B cell (primary cell): Measurements from ENCODE around the gene PDE3A. TPM values are rescaled to one million over a fixed set of nuclear protein-coding genes. Genes with fewer than 3 reads are reported as not detected.

Experiments
- ATAC-seq: fragments of 200-7000 bp; cut with Tn5 transposase; one replicate; pipeline ENCODE4 v1.10.0; 2021; ENCODE audit warnings: low read depth, mild to moderate bottlenecking, moderate number of reproducible peaks, moderate library complexity
- CTCF ChIA-PET: fragments of 350-600 bp; sonication (Branson Sonifier 250); formaldehyde crosslinking; loops from one replicate; lab custom pipeline; 2021; ENCODE audit warnings: antibody characterized with exemption, inconsistent platforms; lab: Charles Lee
- POLR2A ChIA-PET: fragments of 350-600 bp; sonication (Branson Sonifier 250); formaldehyde crosslinking; loops from one replicate; lab custom pipeline; 2021; ENCODE audit warnings: antibody characterized with exemption; lab: Charles Lee
- DNase-seq: peaks from one replicate; pipeline ENCODE4 v3.0.0; 2013
- H2AFZ ChIP-seq: 2 replicates; pipeline ENCODE4 v1.6.1; 2012; ENCODE audit warnings: mild to moderate bottlenecking, low read depth, low read length; ENCODE audit not compliant: insufficient read depth, poor library complexity, severe bottlenecking
- H3K27ac ChIP-seq, 2 donors: 1 replicate in 1 of 2; 2 replicates in 1 of 2; pipeline ENCODE4 v1.5.1; 2012 to 2013; ENCODE audit warnings: low read length in 2 of 2, mild to moderate bottlenecking in 2 of 2, moderate library complexity in 1 of 2
- H3K27me3 ChIP-seq, 4 experiments: fragments of 200-600 bp in 1 of 4; sonication (generic) in 1 of 4; replicated peaks in 1 of 4; 1 replicate in 2 of 4; 2 replicates in 2 of 4; pipeline versions ENCODE4 v1.6.1 to v1.7.0; 2013 to 2016; ENCODE audit warnings: low read length in 3 of 4, mild to moderate bottlenecking in 2 of 4, mixed read lengths in 1 of 4, moderate library complexity in 1 of 4; ENCODE audit not compliant: insufficient read depth in 4 of 4, control insufficient read depth in 3 of 4; ENCODE audit errors: control extremely low read depth in 1 of 4
- H3K36me3 ChIP-seq, 2 experiments: replicated peaks in 1 of 2; 1 replicate in 1 of 2; 2 replicates in 1 of 2; pipeline versions ENCODE4 v1.6.1 to v1.7.1; 2013; ENCODE audit warnings: low read length in 1 of 2; ENCODE audit not compliant: insufficient read depth in 2 of 2, control insufficient read depth in 1 of 2; ENCODE audit errors: control extremely low read depth in 1 of 2, extremely low read depth in 1 of 2
- H3K4me1 ChIP-seq, 2 donors: fragments of 200-600 bp in 1 of 2; sonication (generic) in 1 of 2; 1 replicate in 1 of 2; 2 replicates in 1 of 2; pipeline versions ENCODE4 v1.5.1 to v1.6.1; 2013 to 2017; ENCODE audit warnings: low read length in 2 of 2; ENCODE audit not compliant: control insufficient read depth in 2 of 2, insufficient read depth in 2 of 2
- H3K4me2 ChIP-seq: replicated peaks from 2 replicates; pipeline ENCODE3; 2012; ENCODE audit warnings: mild to moderate bottlenecking, low read depth, low read length; ENCODE audit not compliant: poor library complexity, severe bottlenecking
- H3K4me3 ChIP-seq, 5 experiments: fragments of 200-600 bp in 1 of 5; sonication (generic) in 1 of 5; 1 replicate in 3 of 5; 2 replicates in 2 of 5; pipeline versions ENCODE4 v1.5.1 to v1.7.0; 2011 to 2016; ENCODE audit warnings: low read length in 4 of 5, mild to moderate bottlenecking in 4 of 5, low read depth in 2 of 5, control low read depth in 1 of 5, moderate library complexity in 1 of 5; ENCODE audit not compliant: insufficient read depth in 1 of 5; ENCODE audit errors: control extremely low read depth in 1 of 5, extremely low read depth in 1 of 5
- H3K79me2 ChIP-seq: fragments of 200-600 bp; sonication (generic); one replicate; pipeline ENCODE4 v1.6.0; 2016; ENCODE audit warnings: low read length; ENCODE audit not compliant: control insufficient read depth, insufficient read depth
- H3K9ac ChIP-seq: fragments of 200-600 bp; sonication (generic); 2 replicates; pipeline ENCODE4 v1.6.1; 2017; ENCODE audit warnings: mild to moderate bottlenecking, low read length, moderate library complexity
- H3K9me3 ChIP-seq, 3 donors: one replicate each; pipeline versions ENCODE4 v1.6.1 to v1.7.1; 2013; ENCODE audit warnings: low read length in 2 of 3; ENCODE audit not compliant: control insufficient read depth in 2 of 3, insufficient read depth in 1 of 3; ENCODE audit errors: control extremely low read depth in 1 of 3
- H4K20me1 ChIP-seq: 2 replicates; pipeline ENCODE4 v1.6.0; 2012; ENCODE audit warnings: mild to moderate bottlenecking, low read length; ENCODE audit not compliant: insufficient read depth, control insufficient read depth, poor library complexity, severe bottlenecking
- H3K27ac Mint-ChIP-seq: one replicate; pipeline ENCODE4 v1.8.0; 2021; ENCODE audit warnings: mixed read lengths
- H3K27me3 Mint-ChIP-seq: one replicate; pipeline ENCODE4 v1.8.0; 2021; ENCODE audit warnings: mixed read lengths
- H3K4me1 Mint-ChIP-seq: one replicate; pipeline ENCODE4 v1.8.0; 2021; ENCODE audit warnings: mixed read lengths
- H3K4me3 Mint-ChIP-seq: one replicate; pipeline ENCODE4 v1.8.0; 2021; ENCODE audit warnings: mixed read lengths
- H3K9me3 Mint-ChIP-seq: one replicate; pipeline ENCODE4 v1.8.0; 2022; ENCODE audit warnings: mixed read lengths; ENCODE audit not compliant: insufficient read depth
- CTCF ChIP-seq: fragments of 200-600 bp; IDR thresholded peaks from one replicate; pipeline ENCODE4 v1.8.0; 2022; ENCODE audit warnings: antibody characterized with exemption, mild to moderate bottlenecking
- EZH2 ChIP-seq: IDR thresholded peaks from 2 replicates; pipeline ENCODE4 v1.6.1; 2012; ENCODE audit warnings: borderline replicate concordance, low read depth, mild to moderate bottlenecking, moderate library complexity, low read length; ENCODE audit not compliant: insufficient read depth, poor library complexity, severe bottlenecking
- WGBS: methylation state at CpG from one replicate; pipeline ENCODE4 v1.1.5; 2013; ENCODE audit warnings: missing lambda C conversion rate; ENCODE audit not compliant: insufficient coverage; 5-methylcytosine and 5-hydroxymethylcytosine counted together
- intact Hi-C: fragments of 100-400 bp; cut with micrococcal nuclease; formaldehyde crosslinking; loops from one replicate; pipeline ENCODE4 v1.10.0; 2022
- polyA plus RNA-seq: library from polyadenylated mRNA; depleted of rRNA; stranded (reverse); fragments of >200 nt; gene quantifications from 2 replicates; pipeline ENCODE4 v1.2.3, GENCODE V29; 2012
- total RNA-seq, 2 donors: library from RNA; stranded (reverse); fragments of 120-200 nt in 1 of 2; gene quantifications; 1 replicate in 1 of 2; 2 replicates in 1 of 2; pipeline versions ENCODE4 v1.2.3 to v1.2.4, GENCODE V29; 2013 to 2022

Gene PDE3A
- total and polyA plus RNA-seq, 2 donors (not counting 1 experiment from before 2014, with no cell fraction given), result not detected

- Mint-ChIP-seq H3K4me1 (no peaks in the 10 kb centered on the region), H3K27ac (no peak overlapping the region), H3K9me3 (no peaks in the 10 kb centered on the region), H3K27me3 (no peaks in the 10 kb centered on the region), H3K4me3 (no peak overlapping the region)
- intact Hi-C loops, result no loop called here
- Histone ChIP-seq H4K20me1 (no peaks in the 10 kb centered on the region), H3K36me3 (no peaks in the 10 kb centered on the region), H3K4me1 (no peaks in the 10 kb centered on the region), H3K9ac (no peak overlapping the region), H3K4me2 (no peak overlapping the region), H3K9me3 (no peaks in the 10 kb centered on the region), H3K79me2 (no peaks in the 10 kb centered on the region), H3K4me3 (no peak overlapping the region), H3K27ac (no peak overlapping the region), H3K27me3 (no peaks in the 10 kb centered on the region), H2AFZ (no peak overlapping the region)
- TF ChIP-seq EZH2, result no peak
- TF ChIP-seq CTCF, result no peak
- DNase-seq (no peak), ATAC-seq (no peak)
- CTCF ChIA-PET, result no interaction called here
- WGBS, result 55% methylated on average over 2 of the region's 3 CpGs
- POLR2A ChIA-PET, result no interaction called here
Measured at GRCh38 chr12:20345866-20346265, 22.5 kb upstream of the PDE3A start.

GRCh38 chr12:20350026-20350425, 18.3 kb upstream of the PDE3A start:
- Histone ChIP-seq H3K9ac (no peak overlapping the region), H2AFZ (no peak overlapping the region), H3K4me3 (no peak overlapping the region), H3K27ac (no peak overlapping the region), H3K36me3 (no peaks in the 10 kb centered on the region), H3K9me3 (no peaks in the 10 kb centered on the region), H3K27me3 (no peaks in the 10 kb centered on the region), H3K4me1 (no peaks in the 10 kb centered on the region), H3K4me2 (no peak overlapping the region), H3K79me2 (no peaks in the 10 kb centered on the region), H4K20me1 (no peaks in the 10 kb centered on the region)
- ChIA-PET POLR2A (no interaction called here), CTCF (no interaction called here)
- TF ChIP-seq EZH2, result no peak
- no peak for TF ChIP-seq CTCF
- intact Hi-C loops, result no loop called here
- H3K27ac Mint-ChIP-seq, result no peak overlapping the region
- H3K27me3 Mint-ChIP-seq, result no peaks in the 10 kb centered on the region
- no peak for DNase-seq
- H3K4me1 Mint-ChIP-seq, result no peaks in the 10 kb centered on the region
- ATAC-seq, result no peak
- peaks cover 2% of the 10 kb centered on the region for H3K9me3 Mint-ChIP-seq
- no peak overlapping the region for H3K4me3 Mint-ChIP-seq
